MM.1S (cell line): Measurements from ENCODE around the gene R3HDM2.

ENCODE experiments used
- DNase-seq: peaks from one replicate; pipeline ENCODE4 v3.0.0-alpha.2; 2015
- H2AFZ ChIP-seq: fragments of 300-600 bp; sonication (generic); 2 replicates; pipeline ENCODE4 v1.6.0; 2016; ENCODE audit warnings: antibody characterized with exemption, low read length
- H3F3A ChIP-seq: fragments of 300-600 bp; sonication (generic); 2 replicates; pipeline ENCODE4 v1.6.1; 2016; ENCODE audit warnings: mild to moderate bottlenecking, antibody characterized with exemption, low read length, moderate library complexity, mixed read lengths; ENCODE audit not compliant: insufficient read depth
- H3K27ac ChIP-seq: fragments of 300-600 bp; sonication (generic); 2 replicates; pipeline ENCODE4 v1.5.1; 2016; ENCODE audit warnings: mild to moderate bottlenecking, low read length
- H3K27me3 ChIP-seq: fragments of 300-600 bp; sonication (generic); replicated peaks from 2 replicates; pipeline ENCODE4 v1.6.0; 2016; ENCODE audit warnings: low read length; ENCODE audit not compliant: insufficient read depth
- H3K36me3 ChIP-seq: fragments of 300-600 bp; sonication (generic); replicated peaks from 2 replicates; pipeline ENCODE4 v1.6.1; 2016; ENCODE audit warnings: mild to moderate bottlenecking, low read length, mixed read lengths; ENCODE audit not compliant: insufficient read depth
- H3K4me1 ChIP-seq: fragments of 300-600 bp; sonication (generic); 2 replicates; pipeline ENCODE4 v1.6.1; 2016; ENCODE audit warnings: low read length, mixed read lengths
- H3K4me2 ChIP-seq: fragments of 300-600 bp; sonication (generic); 2 replicates; pipeline ENCODE4 v1.6.0; 2016; ENCODE audit warnings: low read depth, low read length
- H3K4me3 ChIP-seq: fragments of 300-600 bp; sonication (generic); 2 replicates; pipeline ENCODE4 v1.5.1; 2016; ENCODE audit warnings: low read length, mixed read lengths
- H3K79me2 ChIP-seq: fragments of 300-600 bp; sonication (generic); 2 replicates; pipeline ENCODE4 v1.6.1; 2016; ENCODE audit warnings: mixed run types, low read length, mixed read lengths
- H3K9ac ChIP-seq: fragments of 300-600 bp; sonication (generic); 2 replicates; pipeline ENCODE4 v1.6.1; 2016; ENCODE audit warnings: low read length, mixed read lengths
- H3K9me2 ChIP-seq: fragments of 300-600 bp; sonication (generic); replicated peaks from 2 replicates; pipeline ENCODE4 v1.6.1; 2016; ENCODE audit warnings: mild to moderate bottlenecking, low read length, mixed read lengths; ENCODE audit not compliant: insufficient read depth
- H3K9me3 ChIP-seq: fragments of 300-600 bp; sonication (generic); replicated peaks from 2 replicates; pipeline ENCODE4 v1.6.1; 2016; ENCODE audit warnings: mild to moderate bottlenecking, low read length, mixed read lengths; ENCODE audit not compliant: insufficient read depth
- H4K20me1 ChIP-seq: fragments of 300-600 bp; sonication (generic); 2 replicates; pipeline ENCODE4 v1.6.1; 2016; ENCODE audit warnings: mild to moderate bottlenecking, low read length, moderate library complexity, mixed read lengths; ENCODE audit not compliant: insufficient read depth
- EZH2 ChIP-seq: fragments of 300-600 bp; sonication (generic); optimal IDR thresholded peaks from 2 replicates; pipeline ENCODE3; 2017; ENCODE audit warnings: low read depth, mild to moderate bottlenecking, antibody characterized with exemption, low read length, mixed read lengths
- EZH2phosphoT487 ChIP-seq: fragments of 300-600 bp; sonication (generic); IDR thresholded peaks from 2 replicates; pipeline ENCODE4 v1.6.1; 2018; ENCODE audit warnings: antibody characterized with exemption, low read length
- TF ChIP-seq, protein P1 (sequence below): fragments of 300-600 bp; sonication (generic); IDR thresholded peaks from 2 replicates; pipeline ENCODE4 v1.5.1; 2016; ENCODE audit warnings: antibody characterized with exemption, low read length, mixed read lengths

Gene R3HDM2

DNA sequence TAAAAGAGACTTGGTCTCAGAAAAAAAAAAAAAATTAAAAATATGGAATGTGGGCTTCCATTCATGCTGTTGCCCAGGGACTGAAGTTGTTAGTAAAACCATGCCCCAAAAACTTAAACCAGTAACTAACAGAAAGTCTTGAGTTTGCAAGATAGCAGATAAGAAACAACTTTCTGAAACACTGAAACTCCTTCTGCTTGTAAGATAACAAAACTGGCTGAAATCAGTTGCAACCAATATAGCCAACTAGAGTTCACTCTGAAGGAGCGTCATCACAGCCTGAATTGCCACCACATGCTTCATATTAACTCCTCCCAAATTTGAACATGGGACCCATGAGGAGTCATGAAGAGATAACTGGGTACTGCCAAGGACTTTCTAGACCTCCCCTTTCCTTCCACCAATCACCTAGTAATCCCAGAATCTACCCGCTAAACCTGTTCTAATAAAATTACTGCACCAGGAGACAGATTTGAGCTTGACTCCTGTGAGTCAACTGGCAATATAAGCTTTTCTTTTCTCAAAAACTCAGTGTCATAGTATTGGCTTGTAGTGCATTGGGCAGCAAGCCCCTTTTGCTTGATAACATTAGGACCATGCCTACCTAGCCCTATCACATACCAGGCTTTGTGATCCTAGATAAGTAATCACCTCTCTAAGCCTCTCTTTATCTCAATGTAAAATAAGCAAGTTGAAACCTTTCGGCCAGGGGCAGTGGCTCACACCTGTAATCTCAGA, 53.6 kb downstream of the R3HDM2 start:
- Histone ChIP-seq H4K20me1 (no peaks in the 10 kb centered on the region), H3K9me3 (no peaks in the 10 kb centered on the region), H3F3A (peaks cover 7% of the 10 kb centered on the region), H3K27me3 (no peaks in the 10 kb centered on the region), H3K27ac (no peak overlapping the region), H3K4me3 (no peak overlapping the region), H2AFZ (no peak overlapping the region), H3K4me2 (no peak overlapping the region), H3K36me3 (no peaks in the 10 kb centered on the region), H3K9ac (no peak overlapping the region), H3K79me2 (no peaks in the 10 kb centered on the region), H3K9me2 (no peaks in the 10 kb centered on the region), H3K4me1 (peaks cover 19% of the 10 kb centered on the region)
- DNase-seq: peak; percentile 6
- no peak for TF ChIP-seq EZH2
- TF ChIP-seq EZH2phosphoT487: no peak
- TF ChIP-seq, protein P1, sequence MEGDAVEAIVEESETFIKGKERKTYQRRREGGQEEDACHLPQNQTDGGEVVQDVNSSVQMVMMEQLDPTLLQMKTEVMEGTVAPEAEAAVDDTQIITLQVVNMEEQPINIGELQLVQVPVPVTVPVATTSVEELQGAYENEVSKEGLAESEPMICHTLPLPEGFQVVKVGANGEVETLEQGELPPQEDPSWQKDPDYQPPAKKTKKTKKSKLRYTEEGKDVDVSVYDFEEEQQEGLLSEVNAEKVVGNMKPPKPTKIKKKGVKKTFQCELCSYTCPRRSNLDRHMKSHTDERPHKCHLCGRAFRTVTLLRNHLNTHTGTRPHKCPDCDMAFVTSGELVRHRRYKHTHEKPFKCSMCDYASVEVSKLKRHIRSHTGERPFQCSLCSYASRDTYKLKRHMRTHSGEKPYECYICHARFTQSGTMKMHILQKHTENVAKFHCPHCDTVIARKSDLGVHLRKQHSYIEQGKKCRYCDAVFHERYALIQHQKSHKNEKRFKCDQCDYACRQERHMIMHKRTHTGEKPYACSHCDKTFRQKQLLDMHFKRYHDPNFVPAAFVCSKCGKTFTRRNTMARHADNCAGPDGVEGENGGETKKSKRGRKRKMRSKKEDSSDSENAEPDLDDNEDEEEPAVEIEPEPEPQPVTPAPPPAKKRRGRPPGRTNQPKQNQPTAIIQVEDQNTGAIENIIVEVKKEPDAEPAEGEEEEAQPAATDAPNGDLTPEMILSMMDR: no peak

DNA sequence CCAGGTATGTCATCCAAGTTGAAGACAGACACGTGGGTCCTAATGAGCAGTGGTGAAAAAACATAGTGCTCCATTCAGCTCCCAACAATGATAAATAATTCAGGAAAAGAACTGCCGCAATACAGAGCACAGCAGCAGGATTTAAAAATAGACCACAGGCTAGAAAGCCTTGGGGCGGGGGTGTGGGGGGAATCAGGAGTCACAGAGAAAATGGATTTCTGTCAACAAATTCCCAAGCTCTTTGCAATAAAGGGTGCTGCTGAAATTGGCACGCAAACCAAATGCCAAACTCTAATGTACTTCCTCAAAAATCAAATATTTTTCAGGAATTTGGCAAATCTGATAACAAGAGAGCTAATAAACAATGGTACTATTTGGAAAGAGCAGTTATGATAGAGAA, 58.6 kb downstream of the R3HDM2 start:
- Histone ChIP-seq H3K4me2 (no peak overlapping the region), H3K36me3 (no peaks in the 10 kb centered on the region), H2AFZ (no peak overlapping the region), H4K20me1 (no peaks in the 10 kb centered on the region), H3K9me3 (no peaks in the 10 kb centered on the region), H3K27ac (no peak overlapping the region), H3K27me3 (no peaks in the 10 kb centered on the region), H3K9ac (no peak overlapping the region), H3K4me1 (0 out of 2 replicates have a peak, but pooled peaks cover 2% of the 10 kb centered on the region), H3K4me3 (no peak overlapping the region), H3K79me2 (no peaks in the 10 kb centered on the region), H3F3A (no peaks in the 10 kb centered on the region), H3K9me2 (no peaks in the 10 kb centered on the region)
- no peak for DNase-seq
- TF ChIP-seq EZH2phosphoT487 (no peak), EZH2 (no peak)
- TF ChIP-seq, protein P1: no peak

DNA sequence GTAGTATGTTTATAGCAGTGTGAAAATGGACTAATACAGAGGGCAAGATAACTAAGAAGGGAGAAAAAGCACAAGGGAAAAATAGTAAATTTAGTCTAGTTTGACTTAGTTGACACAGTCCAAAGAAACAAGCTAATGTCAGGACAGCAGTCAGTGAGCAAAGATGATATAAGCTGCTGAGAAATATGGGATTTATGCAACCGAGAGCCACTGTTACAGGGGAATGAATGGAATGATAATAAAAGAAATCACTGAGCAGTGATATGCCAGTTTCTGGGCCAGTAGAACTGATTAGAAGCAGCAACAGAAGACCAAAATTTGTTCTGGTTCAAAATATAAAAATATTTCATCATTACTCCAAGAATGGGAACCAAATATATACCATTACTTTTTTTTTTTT, 60.1 kb downstream of the R3HDM2 start:
- Histone ChIP-seq H3K9me2 (no peaks in the 10 kb centered on the region), H3K4me3 (no peak overlapping the region), H3K4me1 (no peaks in the 10 kb centered on the region), H3K36me3 (no peaks in the 10 kb centered on the region), H3K79me2 (no peaks in the 10 kb centered on the region), H2AFZ (no peak overlapping the region), H3K4me2 (no peak overlapping the region), H3K9ac (no peak overlapping the region), H3F3A (no peaks in the 10 kb centered on the region), H4K20me1 (no peaks in the 10 kb centered on the region), H3K27me3 (no peaks in the 10 kb centered on the region), H3K27ac (no peak overlapping the region), H3K9me3 (no peaks in the 10 kb centered on the region)
- TF ChIP-seq, protein P1: no peak
- TF ChIP-seq EZH2 (no peak), EZH2phosphoT487 (no peak)
- DNase-seq: no peak
